ENCODE data around the gene DLG5.

DLG5 gene

DNA sequence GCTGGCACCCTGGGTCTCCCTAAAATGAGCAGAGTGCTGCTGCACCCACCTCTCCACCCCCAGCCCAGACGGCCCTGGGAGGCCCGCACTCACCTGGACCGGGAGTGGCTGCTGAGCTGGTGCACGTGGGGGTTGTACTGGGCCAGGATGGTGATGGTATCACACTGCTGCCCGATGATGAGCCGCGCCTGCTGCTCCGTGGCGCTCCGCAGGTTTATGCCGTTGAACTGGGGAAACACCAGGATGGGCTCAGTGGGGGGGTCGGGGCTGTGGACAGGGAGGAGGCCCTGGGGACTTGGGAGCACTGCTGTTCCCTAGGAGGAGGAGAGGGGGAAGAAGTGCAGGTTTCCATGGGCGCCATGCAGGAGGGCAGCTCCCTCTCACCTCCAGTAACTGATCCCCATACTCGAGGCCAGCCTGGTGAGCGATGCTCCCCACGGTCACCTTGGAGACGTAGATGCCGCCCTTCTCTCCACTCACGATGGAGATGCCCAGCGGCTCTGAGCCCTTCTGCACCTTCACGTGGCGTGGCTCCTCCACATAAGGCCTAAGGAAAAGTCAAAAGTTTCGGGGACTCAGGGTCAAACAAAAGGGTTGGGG lies 114.6 kb downstream of the DLG5 start:
- DNase-seq: no peak

DNA sequence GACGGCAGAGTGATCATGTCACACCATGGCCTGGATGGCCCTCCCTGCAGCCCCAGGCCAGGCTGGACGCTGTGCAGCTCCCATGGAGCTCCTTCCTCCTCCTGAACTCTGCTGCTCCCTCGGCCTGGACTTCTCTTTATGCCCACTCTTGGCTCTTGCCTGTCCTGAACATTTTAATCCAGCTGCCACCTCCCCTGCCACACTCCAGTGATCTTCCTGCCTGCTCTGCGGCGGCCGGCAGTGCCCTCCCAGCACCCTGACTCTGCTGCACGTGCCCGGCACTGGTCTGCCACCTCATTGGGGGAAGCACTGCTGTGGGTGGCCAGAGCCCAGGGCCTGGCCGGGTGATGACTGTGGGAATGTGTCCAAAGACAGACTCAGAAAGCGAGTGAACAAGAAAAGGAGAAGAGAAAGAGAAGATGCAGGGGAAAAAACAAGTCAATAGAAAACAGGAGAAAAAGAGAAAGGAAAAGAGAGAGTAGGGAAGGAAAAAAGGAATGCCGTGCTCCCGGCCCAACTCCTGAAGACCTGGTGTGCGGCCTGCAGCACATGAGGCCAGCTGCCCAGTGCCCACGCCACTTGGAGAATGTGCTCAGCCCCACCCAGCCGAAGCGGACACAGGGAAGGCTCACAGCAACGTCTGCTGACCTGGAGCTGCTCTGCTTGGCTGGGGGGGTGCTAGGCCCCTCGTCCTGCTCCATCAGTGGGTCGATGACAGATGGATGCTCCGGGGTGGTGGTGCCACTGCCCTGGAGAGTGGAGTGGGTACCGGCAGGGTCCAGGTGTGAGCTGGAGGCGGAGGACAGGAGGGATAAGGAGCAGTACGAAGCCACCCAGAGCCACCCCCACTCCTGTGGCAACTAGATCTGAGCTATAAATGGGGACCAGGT lies 115.9 kb downstream of the DLG5 start:
- DNase-seq: no peak

DNA sequence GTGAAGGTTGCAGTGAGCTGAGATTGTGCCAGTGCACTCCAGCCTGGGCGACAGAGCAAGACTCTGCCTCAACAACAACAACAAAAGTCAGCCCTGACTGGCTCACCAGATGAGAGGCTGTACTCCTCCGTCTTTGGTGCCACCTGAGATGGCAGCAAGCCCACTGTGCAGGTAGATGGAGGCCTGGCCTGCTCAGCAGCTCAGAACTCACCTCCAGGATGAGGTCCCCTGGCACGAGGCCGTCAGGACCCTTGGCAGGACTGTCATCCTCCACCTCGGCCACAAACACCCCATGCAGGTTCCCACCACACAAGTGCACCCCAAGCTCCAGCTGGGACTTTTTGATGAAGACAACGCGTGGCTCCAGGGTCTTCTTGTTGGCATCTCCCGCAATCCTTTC lies 117.2 kb downstream of the DLG5 start:
- no peak for DNase-seq

DNA sequence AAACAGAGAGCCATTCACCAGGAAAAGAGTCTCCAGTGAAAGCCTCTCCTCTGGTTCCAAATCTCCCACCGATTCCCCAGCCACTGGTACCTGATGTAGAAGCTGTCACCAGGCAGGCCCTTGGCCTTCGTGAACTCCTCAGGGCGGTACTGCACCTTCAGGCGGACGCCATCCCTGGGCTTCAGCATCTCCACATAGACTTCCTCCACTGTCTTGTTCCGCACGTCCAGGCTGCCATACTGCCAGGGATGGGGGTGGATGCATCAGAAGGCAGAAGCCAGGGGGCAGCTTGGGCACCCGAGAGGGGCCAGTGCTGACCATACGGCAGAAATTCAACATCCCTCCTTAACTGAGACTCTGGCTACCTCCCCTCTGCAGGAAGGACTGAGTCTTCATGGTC lies 118.8 kb downstream of the DLG5 start:
- no peak for DNase-seq

DNA sequence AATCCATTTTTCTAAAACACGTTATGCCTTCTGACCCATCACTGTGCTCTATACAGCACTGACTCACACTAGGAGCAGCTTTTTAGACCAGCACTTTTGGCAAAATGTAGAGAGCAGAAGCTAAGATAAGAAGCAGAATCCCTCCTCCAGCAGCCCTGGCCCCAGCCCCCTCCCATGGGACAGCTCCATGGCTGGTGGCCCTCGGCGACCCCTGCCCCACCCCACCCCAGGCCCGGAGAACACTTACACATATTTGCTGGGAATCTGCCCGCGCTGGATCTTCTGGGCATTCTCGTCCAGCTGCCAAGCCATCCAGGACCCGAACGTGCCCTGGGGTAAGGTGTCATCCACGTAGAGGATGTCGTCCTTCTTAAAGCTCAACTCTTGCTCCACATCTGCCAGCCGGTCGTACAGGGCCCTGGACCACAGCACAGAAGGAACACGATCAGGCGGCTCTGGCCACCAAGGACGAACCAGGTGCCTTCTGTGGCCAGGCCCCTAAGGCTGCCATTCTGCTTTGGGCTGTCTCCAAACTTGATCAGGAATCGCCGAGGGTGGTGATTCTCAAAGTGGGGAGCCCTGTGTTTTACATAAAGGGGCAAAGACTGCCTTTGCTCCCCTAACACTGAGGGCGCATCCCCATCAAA lies 119.9 kb downstream of the DLG5 start:
- no peak for DNase-seq

DNA sequence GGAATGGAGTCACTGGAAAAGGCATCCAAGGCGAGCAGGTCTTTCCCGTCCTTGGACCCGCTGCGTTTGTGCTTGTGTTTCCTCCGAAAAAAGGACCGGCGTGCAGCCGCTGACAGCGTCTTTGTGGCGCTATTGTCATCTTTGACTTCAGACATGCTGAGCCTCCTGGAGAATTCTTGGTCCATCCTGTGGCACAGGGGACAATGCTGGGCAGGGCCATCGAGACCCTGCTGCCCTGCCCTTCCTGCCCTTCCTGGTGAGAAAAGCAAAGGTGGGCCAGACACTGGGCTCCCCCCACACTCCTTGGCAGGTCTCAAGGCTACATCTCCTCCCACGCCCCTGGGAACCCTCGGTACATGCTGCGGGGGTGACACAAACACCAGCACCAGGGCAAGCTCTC lies 120.9 kb downstream of the DLG5 start:
- no peak for DNase-seq

DNA sequence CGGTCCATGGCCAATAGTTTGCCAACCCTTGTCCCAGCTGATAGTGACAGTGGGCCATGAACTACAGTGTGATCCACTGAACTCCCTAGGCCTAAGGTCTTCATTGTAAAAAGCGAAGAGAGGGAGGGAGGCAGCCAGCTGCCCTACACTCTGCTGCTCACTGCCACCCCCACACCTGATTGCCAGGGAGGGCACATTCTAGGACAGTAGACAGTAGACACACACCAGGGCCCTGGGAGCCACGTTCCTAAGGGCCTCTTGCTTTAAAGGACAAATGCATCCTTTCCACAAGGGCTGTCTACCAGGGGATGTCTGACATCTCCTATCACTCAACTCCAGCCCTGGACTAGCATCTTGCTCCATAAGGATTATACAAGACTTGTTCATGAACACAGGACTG lies 122.2 kb downstream of the DLG5 start:
- no peak for DNase-seq

DNA sequence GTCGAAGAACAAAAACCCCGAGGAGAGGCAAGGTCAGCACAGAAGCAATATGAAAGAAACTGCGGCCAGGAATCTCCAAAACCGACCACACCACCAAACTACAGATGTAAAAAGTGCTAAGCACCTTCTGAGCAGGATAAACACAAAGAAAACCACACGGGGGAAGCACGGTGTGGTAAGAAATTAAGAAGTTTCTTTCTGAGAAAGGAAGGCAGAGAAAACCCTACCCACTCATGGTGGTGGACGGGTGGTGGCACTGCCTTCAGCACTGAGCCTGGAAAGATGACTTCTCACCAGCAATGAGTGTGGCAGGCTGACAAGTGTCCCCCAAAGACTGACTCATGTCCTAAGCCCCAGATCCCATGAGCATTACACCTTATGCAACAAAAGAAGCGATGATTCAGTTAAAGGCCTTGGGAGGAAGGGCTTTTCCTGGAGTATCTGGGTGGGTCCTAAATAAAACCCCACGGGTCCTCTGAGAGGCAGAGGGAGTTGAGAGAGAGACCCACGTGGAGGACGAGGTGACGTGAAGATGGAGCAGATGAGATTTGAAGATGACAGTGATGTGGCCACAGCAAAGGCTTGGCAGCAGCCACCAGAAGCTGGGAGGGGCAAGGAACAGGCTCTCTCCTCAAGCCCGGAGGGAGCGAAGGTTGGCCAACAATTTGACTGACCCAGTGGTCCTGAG lies 124.9 kb downstream of the DLG5 start:
- peak; percentile 64 for DNase-seq

DNA sequence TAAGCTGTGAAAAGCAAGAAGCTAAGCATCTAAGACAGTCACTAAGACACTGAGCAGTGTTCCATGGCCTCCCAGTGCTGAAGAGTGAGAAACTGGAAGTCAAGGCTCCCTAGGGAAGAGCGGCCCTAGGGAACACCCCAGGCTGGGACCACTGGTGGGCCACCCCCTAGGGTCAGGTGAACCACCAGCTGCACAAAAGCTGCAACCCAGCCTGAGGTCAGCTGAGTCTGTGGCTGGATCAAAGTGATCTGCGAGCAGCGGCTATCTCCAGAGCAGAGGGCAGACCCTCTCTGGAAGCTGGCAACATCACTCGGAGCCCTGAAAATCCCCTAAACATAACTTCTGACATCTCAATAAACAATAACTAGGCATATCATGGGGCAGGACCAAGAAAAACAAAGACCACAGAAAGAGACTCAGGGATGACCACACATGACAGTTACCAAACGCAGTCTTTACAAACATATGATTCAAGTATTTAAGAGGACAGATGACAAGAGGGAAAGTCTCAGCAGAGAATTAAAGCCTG lies 125.8 kb downstream of the DLG5 start:
- no peak for DNase-seq

DNA sequence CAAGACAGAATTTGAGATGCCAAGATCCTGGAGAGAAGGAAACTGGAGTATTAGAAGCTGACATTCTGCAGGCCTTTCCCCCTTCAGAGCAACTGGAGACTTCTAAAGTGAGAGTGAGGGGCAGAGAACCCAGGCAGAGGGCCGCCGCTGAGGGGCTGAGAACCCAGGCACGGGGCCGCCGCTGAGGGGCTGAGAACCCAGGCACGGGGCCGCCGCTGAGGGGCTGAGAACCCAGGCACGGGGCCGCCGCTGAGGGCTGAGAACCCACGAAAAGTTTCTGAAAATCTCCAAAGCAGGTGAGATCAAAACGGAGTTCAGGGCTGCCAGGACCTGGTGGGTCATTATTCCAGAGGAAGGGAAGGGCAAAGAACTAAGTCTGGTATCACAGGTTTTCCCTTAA lies 126.2 kb downstream of the DLG5 start:
- no peak for DNase-seq

DNA sequence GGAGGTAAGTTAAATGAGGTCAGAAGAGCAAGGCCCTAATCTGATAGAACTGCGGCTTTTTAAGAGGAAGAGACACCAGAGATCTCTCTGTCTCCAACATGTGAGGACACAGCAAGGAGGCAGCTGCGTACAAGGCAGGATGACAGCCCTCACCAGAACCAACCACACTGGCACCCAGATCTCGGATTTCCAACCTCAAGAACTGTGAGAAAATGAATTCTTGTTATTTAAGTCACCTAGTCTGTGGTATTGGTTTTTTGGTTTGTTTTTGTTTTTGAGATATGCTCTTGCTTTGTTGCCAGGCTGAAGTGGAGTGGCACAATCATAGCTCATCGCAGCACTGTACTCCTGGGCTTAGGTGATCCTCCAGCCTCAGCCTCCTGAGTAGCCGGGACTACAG lies 127.2 kb downstream of the DLG5 start:
- no peak for DNase-seq

DNA sequence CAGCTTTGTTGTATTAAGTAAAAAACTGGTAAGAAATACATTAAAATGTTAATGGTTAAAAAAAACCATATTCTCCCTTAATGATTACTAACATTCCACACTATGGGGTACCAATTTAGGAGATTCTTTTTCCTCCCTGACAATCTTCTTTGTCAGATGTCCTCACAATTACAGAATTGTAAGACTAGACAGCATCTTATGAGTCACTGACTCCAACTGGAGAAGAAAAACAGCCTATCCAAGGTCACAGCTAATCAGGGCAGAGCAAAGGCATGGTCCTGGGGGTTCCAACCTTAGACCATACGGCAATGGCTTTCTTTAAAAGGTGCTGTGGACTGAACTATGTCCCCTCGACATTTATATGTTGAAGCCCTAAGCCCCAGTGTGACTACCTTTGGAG lies 127.6 kb downstream of the DLG5 start:
- no peak for DNase-seq

DNA sequence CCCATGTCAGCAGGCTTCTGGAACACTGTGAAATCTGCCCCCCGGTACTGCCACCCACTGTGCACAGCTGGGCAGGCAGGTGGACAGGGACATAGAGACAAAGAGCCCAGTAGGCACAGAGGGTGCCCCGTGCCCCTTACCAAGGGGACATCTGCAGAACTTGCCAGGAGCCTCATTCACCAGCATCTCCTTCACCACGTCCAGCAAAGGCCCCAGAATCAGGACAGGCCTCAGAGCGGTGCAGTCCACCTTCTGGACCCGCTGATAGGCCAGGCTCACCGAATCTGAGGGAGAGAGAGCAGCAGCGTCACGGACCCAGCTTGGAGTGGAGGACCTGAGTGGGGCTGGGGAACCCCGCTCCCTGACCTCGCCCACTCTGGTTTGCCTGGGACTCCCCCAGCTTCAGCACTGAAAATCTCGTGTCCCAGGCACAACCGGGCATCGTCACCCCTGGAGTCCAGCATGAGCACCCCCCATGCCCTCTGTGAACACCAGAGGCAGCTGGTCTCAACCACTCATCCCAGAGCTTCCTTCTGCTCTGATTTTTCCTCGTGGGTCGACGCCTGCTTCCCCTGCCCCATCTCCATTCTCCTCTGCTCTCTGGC lies 130.1 kb downstream of the DLG5 start:
- DNase-seq: no peak

DNA sequence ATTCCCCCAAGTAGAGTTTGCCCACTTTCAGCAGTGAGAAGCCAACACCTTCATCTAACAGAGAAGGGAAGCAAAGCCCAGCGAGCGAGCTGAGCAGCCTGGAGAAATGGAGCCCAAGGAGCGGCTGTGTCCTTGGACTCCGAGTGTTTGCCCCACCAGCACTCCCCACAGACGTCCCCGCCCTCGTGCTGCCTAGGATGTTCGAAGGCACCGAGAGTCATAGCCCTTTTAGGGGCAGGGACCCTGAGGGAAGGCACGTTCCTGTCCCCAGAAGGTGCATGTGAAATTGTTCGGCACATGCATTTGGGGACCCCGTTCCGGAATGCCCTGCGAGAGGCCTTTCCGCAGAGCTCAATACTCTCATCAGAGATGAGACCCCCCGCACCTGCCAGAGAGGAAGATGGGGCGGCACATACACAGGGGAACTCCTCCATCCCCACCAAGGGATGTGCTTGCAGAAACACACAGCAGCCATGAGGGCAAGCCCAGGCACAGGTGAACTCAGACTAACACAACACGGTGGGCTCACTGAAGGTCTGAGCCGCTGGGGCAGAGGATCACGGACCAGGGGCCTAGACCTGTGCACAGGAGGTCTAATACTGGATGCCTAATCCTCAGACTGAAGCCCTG lies 131.0 kb downstream of the DLG5 start:
- DNase-seq: no peak

DNA sequence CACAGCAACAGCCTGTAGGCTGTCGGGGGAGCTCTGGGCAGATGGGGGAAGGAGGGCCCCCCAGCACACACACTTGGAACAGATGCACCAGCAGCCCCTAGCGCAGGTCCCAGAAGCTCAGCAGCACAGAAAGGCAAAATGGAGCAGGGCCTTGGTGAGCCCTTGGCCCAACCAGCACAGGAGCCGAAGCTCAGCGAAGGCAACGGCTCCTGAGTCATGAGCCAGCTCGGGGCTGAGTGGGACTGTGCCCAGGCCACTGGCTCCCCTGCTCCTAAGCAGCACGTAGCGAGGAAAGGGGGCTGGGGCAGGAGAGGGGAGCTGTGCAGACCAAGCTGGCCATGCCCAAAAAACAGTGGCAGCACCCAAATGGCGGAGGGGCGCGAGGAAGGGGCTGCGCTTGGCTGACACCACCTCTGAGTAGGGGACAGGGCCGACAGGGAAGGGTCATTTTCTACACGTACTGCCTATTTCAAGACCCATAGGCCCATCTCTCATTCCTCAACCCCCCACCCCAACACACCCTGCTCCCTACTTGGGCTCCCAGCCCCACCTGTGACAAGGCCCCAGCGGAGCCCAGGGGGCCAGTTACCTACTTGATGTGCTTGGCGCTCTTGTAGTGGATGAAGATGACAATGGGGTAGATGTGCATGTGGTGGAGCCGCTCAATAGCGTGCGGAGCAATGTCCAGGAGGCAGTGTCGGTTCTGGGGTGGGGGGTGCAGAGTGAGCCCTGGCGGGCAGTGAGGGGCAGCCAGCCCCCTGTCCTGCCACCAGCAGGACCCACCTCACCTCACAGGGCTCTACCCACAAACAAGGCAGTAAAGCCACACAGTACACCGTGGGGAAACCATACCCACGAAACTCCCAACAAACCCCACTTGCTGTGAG lies 132.1 kb downstream of the DLG5 start:
- no peak for DNase-seq

DNA sequence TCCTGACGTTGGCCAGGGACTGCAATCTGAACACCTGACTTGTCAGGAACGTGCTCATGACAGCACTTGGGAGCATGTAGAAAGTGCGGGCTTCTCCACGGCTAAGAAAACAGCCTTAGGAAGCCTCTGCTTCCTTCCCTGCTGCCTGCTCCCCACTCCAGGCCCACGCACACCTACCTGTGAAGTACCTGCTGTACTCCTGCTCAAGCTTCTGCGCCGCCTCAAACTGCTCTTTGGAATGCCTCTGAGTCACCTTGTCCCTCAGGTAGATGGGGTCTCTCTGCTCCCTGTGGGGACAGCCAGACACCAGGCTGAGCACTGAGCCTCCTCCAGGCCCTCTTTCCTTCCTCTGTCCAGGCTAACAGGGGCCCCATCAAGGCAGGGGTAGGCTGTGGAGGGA lies 132.7 kb downstream of the DLG5 start:
- DNase-seq: no peak

DNA sequence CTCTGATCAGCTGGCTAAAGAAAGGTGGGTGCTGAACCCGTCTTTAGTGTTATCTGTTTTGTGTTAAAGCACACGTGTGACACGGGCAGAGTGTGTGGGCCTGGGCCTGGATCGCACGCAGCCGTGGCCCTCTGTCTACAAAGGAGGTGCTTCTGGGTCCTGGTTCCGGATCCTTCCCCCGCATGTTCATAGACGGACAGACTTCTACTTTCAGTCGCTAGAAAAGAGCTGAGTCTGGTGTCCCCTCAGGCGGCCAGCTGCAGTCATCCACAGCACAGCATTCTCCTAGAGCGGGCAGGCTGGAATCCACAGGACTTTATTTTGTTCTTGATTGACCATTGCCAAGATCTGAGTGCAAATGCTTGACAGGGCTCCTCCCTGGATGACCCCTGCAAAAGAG lies 134.4 kb downstream of the DLG5 start:
- DNase-seq: no peak

DNA sequence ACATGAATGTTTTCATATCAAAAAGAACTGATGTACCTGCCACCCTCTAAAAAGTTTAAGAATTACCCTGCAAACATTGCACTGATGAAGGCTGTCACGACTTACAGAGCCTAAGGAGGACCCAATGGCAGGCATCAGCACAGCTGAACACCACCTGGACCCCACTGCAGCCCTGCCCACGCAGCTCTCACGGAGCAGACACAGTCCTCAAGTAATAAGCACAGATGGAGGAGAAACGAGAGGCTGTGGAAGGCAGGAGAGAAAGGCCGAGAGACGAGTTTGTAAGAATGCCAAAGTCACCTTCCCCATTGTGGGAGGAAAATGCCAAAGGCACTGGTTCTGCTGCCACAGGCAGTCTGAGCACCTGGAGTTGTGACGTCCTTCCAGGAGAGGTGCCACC lies 135.0 kb downstream of the DLG5 start:
- no peak for DNase-seq

DNA sequence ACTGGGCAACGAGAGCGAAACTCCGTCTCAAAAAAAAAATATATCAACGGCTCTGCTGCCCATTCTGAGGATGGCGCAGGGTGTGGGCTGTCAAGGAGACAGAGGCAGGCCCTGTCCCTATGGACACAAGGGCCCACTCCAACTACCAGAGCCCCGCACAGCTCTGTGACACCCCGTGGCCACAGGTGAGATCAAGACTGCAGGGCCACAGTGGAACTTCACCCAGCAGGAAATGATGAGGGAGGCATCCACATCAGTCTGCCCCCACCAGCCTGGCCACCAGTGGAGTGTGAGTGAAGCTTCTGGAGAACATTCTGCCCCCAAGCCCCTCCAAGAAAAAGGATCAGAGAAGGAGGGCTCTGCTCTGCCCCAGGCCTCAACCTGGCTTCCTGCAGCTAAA lies 136.7 kb downstream of the DLG5 start:
- DNase-seq: no peak

DNA sequence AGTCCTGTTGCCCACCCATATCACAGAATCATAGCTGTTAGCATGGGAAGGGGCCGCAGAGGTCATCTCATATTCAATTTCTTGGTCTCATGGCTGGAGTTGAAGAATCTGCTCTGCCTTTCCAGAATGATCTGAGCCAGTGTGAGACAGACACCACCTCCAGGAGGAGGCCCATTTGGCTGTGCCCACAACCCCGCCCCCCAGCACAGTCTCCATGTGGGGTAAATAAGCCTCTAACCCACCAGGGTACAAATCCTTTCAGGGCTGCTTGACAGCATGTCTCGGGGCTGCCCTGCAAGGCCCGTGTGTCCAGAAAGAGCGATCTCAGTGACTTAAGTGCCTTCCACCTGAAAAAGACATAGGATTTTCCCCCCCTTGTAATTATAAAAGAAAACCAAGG lies 137.5 kb downstream of the DLG5 start:
- DNase-seq: no peak

DNA sequence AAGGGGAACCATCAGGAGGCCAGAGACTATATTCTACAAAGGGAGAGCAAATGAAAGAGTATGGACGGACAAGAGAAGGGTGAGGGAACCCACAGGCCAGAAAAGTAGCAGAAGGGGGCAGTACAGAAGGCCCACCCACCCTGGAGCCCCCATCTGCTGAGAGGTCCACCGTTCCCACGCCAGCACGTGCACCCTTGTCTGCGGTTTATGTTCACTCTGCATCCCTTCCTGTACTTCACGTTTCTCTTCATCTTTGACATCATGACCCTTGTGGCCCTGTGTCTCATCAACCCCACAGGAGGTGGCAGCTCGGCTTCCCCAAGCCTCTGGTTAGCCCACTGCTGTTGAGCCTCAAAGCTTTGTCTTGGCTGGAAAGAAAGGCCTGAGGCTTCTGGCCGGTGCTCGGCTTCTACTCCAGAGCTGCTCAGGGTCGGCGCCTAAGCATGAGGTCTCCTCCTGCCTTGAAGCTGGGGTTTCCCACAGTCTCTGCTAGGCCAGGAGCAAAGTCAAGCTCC lies 138.0 kb downstream of the DLG5 start:
- no peak for DNase-seq

Data from activated CD4-positive, alpha-beta T cell treated with anti-CD3 and anti-CD28 coated beads for 48 hours (primary cell).